GM18858 (cell line): ENCODE results near the gene EIF5A2.

Experiments
- ATAC-seq: cut with Tn5 transposase; IDR thresholded peaks from one replicate; pipeline ENCODE4 v1.9.1; 2021; ENCODE audit not compliant: unreplicated experiment

EIF5A2 gene

DNA sequence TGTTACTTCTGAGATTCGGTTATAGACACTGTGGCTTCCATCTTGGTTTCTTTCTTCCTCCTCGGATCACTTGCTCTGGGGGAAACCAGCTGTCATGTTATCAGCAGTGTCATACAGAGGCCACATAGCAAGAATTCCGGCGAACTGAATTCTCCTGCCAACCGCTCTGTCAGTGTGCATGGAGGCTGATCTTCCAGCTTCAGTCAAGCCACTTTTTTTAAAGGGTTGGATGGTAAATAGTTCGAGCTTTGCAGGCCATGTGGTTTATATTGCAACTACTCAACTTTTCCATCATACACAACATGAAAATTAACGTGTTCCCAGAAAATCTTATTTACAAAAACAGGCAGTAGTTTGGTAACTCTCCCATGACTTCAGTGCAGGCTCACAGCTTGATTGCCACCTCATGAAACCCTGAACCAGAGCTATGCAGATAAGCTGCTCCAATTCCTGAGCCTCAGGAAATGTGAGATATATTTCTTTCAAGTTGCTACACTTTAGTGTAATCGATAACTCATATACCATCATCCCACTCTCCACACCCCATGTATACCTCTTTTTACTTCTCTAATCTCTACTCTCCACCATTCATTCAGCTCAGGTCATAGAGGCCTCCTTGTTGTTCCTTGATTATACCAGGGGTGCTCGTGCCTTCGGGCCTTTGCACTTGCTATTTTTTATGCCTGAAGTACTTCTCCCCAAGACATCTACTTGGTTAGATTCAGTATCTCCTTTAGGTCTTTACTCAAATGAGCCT, 45.6 kb downstream of the EIF5A2 start:
- no peak for ATAC-seq

DNA sequence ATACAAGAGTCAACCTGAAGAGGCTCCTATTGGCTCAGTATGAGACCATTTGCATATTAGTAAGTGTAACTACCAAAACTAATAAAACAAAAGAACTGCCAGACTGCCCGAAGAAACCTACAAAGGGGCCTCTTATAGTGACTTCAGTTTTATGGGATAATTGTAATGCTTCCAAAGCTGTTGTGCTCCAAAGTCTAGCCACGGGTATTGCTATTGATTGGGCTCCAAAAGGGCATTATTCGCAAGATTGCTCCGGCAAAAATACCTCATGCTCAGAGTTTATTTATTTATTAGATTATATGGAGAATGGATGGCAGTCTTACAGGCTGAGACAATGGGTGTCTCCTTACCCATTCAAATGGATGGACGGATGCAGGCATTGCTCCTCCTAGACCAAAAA, 49.8 kb downstream of the EIF5A2 start:
- ATAC-seq = no peak

DNA sequence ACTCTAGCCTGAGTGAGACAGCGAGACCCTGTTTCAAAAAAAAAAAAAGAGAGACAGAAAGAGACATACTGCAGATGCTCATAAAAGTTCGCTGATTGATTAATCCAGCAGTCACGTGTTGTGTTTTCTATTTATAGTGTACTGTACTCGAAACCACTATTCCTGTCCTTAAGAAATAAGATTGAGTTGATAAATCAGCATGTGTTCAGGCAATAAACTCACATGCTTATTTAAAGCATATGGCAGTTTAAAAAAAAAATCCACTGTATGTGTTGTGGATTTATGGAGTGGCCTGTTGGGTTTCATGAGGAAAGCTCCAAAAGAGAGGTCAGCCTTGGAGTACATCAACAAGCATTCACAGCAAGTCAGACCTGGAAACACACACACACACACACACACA, 56.1 kb downstream of the EIF5A2 start:
- ATAC-seq = no peak

DNA sequence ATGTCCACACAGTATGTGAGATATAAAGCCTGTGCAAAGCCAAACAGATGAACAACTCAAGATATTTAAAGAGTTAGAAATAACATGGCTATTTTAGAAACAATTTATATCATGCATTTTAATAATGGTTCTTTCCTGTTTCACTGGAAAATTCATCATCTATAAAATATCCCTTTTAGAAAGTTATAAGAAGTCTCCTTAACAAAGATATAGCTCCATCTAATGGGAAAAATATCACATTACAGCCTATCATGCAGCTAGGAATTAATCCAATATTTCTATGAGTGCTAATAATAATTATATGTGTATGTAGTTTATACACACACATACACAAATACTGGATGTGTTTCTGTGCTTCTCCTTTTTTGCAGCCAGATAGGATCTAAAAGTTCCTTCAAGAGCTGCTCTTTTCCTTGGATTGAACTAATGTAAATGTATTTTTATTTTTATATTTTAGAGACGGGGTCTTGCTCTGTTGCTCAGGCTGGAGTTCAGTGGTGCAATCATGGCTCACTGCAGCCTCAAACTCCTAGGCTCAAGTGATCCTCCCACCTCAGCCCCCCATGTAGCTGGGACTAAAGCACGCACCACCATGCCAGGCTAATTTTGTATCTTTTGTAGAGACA, 60.0 kb downstream of the EIF5A2 start:
- no peak for ATAC-seq

DNA sequence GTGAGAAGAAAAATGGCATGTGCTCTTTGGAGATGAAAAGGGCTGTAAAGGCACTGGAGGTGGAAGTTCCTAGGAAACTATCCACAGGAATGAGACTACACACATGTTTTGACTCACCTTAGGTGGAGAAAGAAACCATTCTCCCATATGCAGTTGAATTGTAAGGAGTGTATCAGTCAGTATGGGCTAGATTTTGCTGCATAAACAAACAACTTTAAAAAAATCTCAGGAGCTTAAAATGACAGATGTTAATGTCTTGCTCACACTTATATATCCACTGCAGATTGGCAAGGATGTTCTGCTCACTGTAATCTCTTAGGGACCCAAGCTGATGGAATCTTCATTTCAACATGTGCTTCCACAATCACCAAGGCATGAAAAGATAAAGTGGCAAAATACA, 64.1 kb downstream of the EIF5A2 start:
- no peak for ATAC-seq

DNA sequence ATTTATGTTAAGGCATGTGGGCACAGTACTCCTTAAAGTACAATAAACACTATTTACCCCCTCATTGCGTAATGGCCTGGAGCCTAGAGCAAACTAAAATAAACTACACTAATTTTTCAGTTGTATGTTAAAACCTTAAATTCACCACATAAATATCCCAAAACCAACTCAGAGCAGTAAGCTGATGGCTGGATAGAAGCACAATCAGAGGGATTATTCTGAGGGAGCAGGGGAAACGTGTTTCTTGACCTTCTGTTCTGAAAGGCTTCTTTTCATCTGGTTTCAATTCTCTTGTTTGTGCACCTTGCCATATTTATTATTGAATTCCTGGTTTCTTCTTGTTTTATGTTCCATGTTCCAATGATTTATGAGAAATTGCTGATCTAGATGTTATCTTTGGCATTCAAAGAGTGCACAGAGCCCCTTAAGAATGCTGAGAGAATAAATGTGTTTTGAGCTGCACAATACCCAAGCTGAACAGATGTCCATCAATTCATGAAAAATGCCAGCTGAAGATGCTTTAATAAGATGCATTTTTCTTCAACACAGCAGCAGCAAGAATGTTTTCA, 68.1 kb downstream of the EIF5A2 start:
- ATAC-seq = no peak

DNA sequence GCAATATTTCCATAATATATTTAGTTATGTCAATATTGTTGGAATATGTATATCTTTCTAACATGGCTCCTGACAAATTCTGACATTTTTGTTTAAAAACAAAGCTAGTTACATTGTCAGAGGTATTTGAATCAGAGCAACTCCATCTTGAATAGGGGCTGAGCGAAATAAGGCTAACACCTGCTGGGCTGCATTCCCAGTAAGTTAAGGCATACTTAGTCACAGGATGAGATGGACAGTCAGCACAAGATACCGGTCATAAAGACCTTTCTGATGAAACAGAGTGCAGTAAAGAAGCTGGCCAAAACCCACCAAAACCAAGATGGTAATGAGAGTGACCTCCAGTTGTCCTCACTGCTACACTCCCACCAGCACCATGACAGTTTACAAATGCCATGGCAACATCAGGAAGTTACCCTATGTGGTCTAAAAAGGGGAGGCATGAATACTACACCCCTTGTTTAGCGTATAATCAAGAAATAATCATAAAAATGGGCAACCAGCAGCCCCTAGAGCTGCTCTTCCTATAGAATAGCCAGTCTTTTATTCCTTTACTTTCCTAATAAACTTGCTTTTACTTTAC, 68.8 kb downstream of the EIF5A2 start:
- no peak for ATAC-seq
